ENCODE results near the gene OR52I2. TPM values are rescaled to one million over a fixed set of nuclear protein-coding genes. Genes with fewer than 3 reads are reported as not detected.

OR52I2 gene
- not detected in 2 replicates for total RNA-seq (2014; rRNA removed; shearing (Covaris generic))
- not detected in 2 replicates for polyA plus RNA-seq (2015; cell fraction: cytosol; rRNA removed)
- polyA plus RNA-seq (2015; cell fraction: nucleus; rRNA removed) = not detected in 2 replicates

GRCh38 chr11:4581443-4581842 lies at the start of gene OR52I2:
Gene OR52I2, plus strand, starts transcription at chr11:4581743.
- in situ Hi-C loops (cut with HindIII; ENCODE audit: low pct_unique_long_range_greater_than_20kb, low sequenced_read_pairs) = no loop called here
- no peak for DNase-seq (ENCODE audit: low read depth, low spot score)

- in situ Hi-C loops (cut with HindIII; ENCODE audit: low pct_unique_long_range_greater_than_20kb, low sequenced_read_pairs) = no loop called here
- DNase-seq (ENCODE audit: low read depth, low spot score) = peak; percentile 59
Measured at GRCh38 chr11:4539603-4540219, 41.8 kb upstream of the OR52I2 start.

GRCh38 chr11:4541071-4541470 lies 40.5 kb upstream of the OR52I2 start:
- in situ Hi-C loops (cut with HindIII; ENCODE audit: low pct_unique_long_range_greater_than_20kb, low sequenced_read_pairs) = no loop called here
- no peak for DNase-seq (ENCODE audit: low read depth, low spot score)

- in situ Hi-C loops (cut with HindIII; ENCODE audit: low pct_unique_long_range_greater_than_20kb, low sequenced_read_pairs) = no loop called here
- DNase-seq (ENCODE audit: low read depth, low spot score) = no peak
Measured at GRCh38 chr11:4543561-4543960, 38.0 kb upstream of the OR52I2 start.

GRCh38 chr11:4544891-4545290 lies 36.7 kb upstream of the OR52I2 start, which contains the start of gene OR52M1:
Gene OR52M1, plus strand, starts transcription at chr11:4545191. Its CDS starts 0 bp downstream, at chr11:4545191.
- in situ Hi-C loops (cut with HindIII; ENCODE audit: low pct_unique_long_range_greater_than_20kb, low sequenced_read_pairs) = no loop called here
- no peak for DNase-seq (ENCODE audit: low read depth, low spot score)

GRCh38 chr11:4546878-4547277 lies 34.7 kb upstream of the OR52I2 start:
- in situ Hi-C loops (cut with HindIII; ENCODE audit: low pct_unique_long_range_greater_than_20kb, low sequenced_read_pairs) = no loop called here
- no peak for DNase-seq (ENCODE audit: low read depth, low spot score)

GRCh38 chr11:4547416-4547815 lies 34.1 kb upstream of the OR52I2 start:
- DNase-seq (ENCODE audit: low read depth, low spot score) = no peak
- in situ Hi-C loops (cut with HindIII; ENCODE audit: low pct_unique_long_range_greater_than_20kb, low sequenced_read_pairs) = no loop called here

GRCh38 chr11:4551346-4551979 lies 30.1 kb upstream of the OR52I2 start:
- DNase-seq (ENCODE audit: low read depth, low spot score) = peak; percentile 51
- in situ Hi-C loops (cut with HindIII; ENCODE audit: low pct_unique_long_range_greater_than_20kb, low sequenced_read_pairs) = no loop called here

- in situ Hi-C loops (cut with HindIII; ENCODE audit: low pct_unique_long_range_greater_than_20kb, low sequenced_read_pairs) = no loop called here
- DNase-seq (ENCODE audit: low read depth, low spot score) = no peak
Measured at GRCh38 chr11:4559527-4560440, 21.8 kb upstream of the OR52I2 start.

- in situ Hi-C loops (cut with HindIII; ENCODE audit: low pct_unique_long_range_greater_than_20kb, low sequenced_read_pairs) = no loop called here
Measured at GRCh38 chr11:4560467-4560866, 21.1 kb upstream of the OR52I2 start.

GRCh38 chr11:4565371-4565770 lies 16.2 kb upstream of the OR52I2 start:
- in situ Hi-C loops (cut with HindIII; ENCODE audit: low pct_unique_long_range_greater_than_20kb, low sequenced_read_pairs) = no loop called here
- DNase-seq (ENCODE audit: low read depth, low spot score) = no peak

More at GRCh38 chr11:4560467-4560866, 21.1 kb upstream of the OR52I2 start:
- DNase-seq (ENCODE audit: low read depth, low spot score) = no peak

GRCh38 chr11:4569075-4569474 lies 12.5 kb upstream of the OR52I2 start:
- in situ Hi-C loops (cut with HindIII; ENCODE audit: low pct_unique_long_range_greater_than_20kb, low sequenced_read_pairs) = no loop called here
- no peak for DNase-seq (ENCODE audit: low read depth, low spot score)

- DNase-seq (ENCODE audit: low read depth, low spot score) = no peak
- in situ Hi-C loops (cut with HindIII; ENCODE audit: low pct_unique_long_range_greater_than_20kb, low sequenced_read_pairs) = no loop called here
Measured at GRCh38 chr11:4576880-4577279, 4.7 kb upstream of the OR52I2 start.

GRCh38 chr11:4577761-4578160 lies 3.8 kb upstream of the OR52I2 start:
- no peak for DNase-seq (ENCODE audit: low read depth, low spot score)
- in situ Hi-C loops (cut with HindIII; ENCODE audit: low pct_unique_long_range_greater_than_20kb, low sequenced_read_pairs) = no loop called here

GRCh38 chr11:4578624-4579023 lies 2.9 kb upstream of the OR52I2 start:
- in situ Hi-C loops (cut with HindIII; ENCODE audit: low pct_unique_long_range_greater_than_20kb, low sequenced_read_pairs) = no loop called here
- DNase-seq (ENCODE audit: low read depth, low spot score) = no peak

- in situ Hi-C loops (cut with HindIII; ENCODE audit: low pct_unique_long_range_greater_than_20kb, low sequenced_read_pairs) = no loop called here
- no peak for DNase-seq (ENCODE audit: low read depth, low spot score)
Measured at GRCh38 chr11:4580124-4580523, 1.4 kb upstream of the OR52I2 start.

GRCh38 chr11:4589017-4589416 lies 7.5 kb downstream of the OR52I2 start:
- no peak for DNase-seq (ENCODE audit: low read depth, low spot score)
- in situ Hi-C loops (cut with HindIII; ENCODE audit: low pct_unique_long_range_greater_than_20kb, low sequenced_read_pairs) = no loop called here

GRCh38 chr11:4593739-4594138 lies 12.2 kb downstream of the OR52I2 start, which contains the start of gene OR52I1:
Gene OR52I1, plus strand, starts transcription at chr11:4594039. Its CDS starts 0 bp downstream, at chr11:4594039.
- in situ Hi-C loops (cut with HindIII; ENCODE audit: low pct_unique_long_range_greater_than_20kb, low sequenced_read_pairs) = no loop called here
- DNase-seq (ENCODE audit: low read depth, low spot score) = no peak
